Nephron progenitor cell (in vitro differentiated cells): Measurements from ENCODE around the gene PRSS12.

Experiments used
- DNase-seq: peaks from one replicate; pipeline ENCODE4 v3.0.0; 2021
- H3K27ac Mint-ChIP-seq: 2 replicates; pipeline ENCODE4 v1.8.0; 2021; ENCODE audit warnings: mild to moderate bottlenecking, moderate library complexity, mixed read lengths
- H3K27me3 Mint-ChIP-seq: 2 replicates; pipeline ENCODE4 v1.8.0; 2021; ENCODE audit warnings: mild to moderate bottlenecking, low read depth, mixed read lengths; ENCODE audit not compliant: poor library complexity
- H3K36me3 Mint-ChIP-seq: 2 replicates; pipeline ENCODE4 v1.8.0; 2021; ENCODE audit warnings: low read depth, mixed read lengths
- H3K4me1 Mint-ChIP-seq: 2 replicates; pipeline ENCODE4 v1.8.0; 2021; ENCODE audit warnings: mixed read lengths
- H3K4me3 Mint-ChIP-seq: 2 replicates; pipeline ENCODE4 v1.8.0; 2021; ENCODE audit warnings: mild to moderate bottlenecking, moderate library complexity, mixed read lengths
- H3K9me3 Mint-ChIP-seq: 2 replicates; pipeline ENCODE4 v1.8.0; 2021; ENCODE audit warnings: mild to moderate bottlenecking, moderate library complexity, mixed read lengths
- CTCF ChIP-seq: fragments of 200-600 bp; sonication (generic); IDR thresholded peaks from 2 replicates; pipeline ENCODE4 v1.5.0; 2021; ENCODE audit warnings: antibody characterized with exemption

The PRSS12 gene

GRCh38 chr4:118254368-118254767 is 98.4 kb downstream of the PRSS12 start:
- no peak for TF ChIP-seq CTCF
- H3K27ac Mint-ChIP-seq, result no peak overlapping the region
- peaks cover 11% of the 10 kb centered on the region for H3K4me1 Mint-ChIP-seq
- no peak for DNase-seq
- H3K9me3 Mint-ChIP-seq, result peaks cover 14% of the 10 kb centered on the region
- H3K36me3 Mint-ChIP-seq, result no peaks in the 10 kb centered on the region
- H3K27me3 Mint-ChIP-seq, result no peaks in the 10 kb centered on the region
- H3K4me3 Mint-ChIP-seq, result no peak overlapping the region

GRCh38 chr4:118249890-118250289 is 102.9 kb downstream of the PRSS12 start:
- Mint-ChIP-seq H3K36me3 (no peaks in the 10 kb centered on the region), H3K9me3 (peaks cover 15% of the 10 kb centered on the region), H3K4me3 (no peak overlapping the region)

GRCh38 chr4:118237531-118237930 is 115.3 kb downstream of the PRSS12 start:
- no peak for TF ChIP-seq CTCF
- H3K27me3 Mint-ChIP-seq, result peaks cover under 1% of the 10 kb centered on the region
- no peaks in the 10 kb centered on the region for H3K9me3 Mint-ChIP-seq
- H3K4me3 Mint-ChIP-seq, result no peak overlapping the region
- H3K36me3 Mint-ChIP-seq, result no peaks in the 10 kb centered on the region
- H3K27ac Mint-ChIP-seq, result no peak overlapping the region
- DNase-seq, result no peak
- H3K4me1 Mint-ChIP-seq, result no peaks in the 10 kb centered on the region

More at GRCh38 chr4:118249890-118250289, 102.9 kb downstream of the PRSS12 start:
- Mint-ChIP-seq H3K4me1 (no peaks in the 10 kb centered on the region), H3K27me3 (no peaks in the 10 kb centered on the region), H3K27ac (no peak overlapping the region)
- no peak for DNase-seq
- TF ChIP-seq CTCF, result no peak

GRCh38 chr4:118235566-118236120 is 117.2 kb downstream of the PRSS12 start:
- Mint-ChIP-seq H3K4me3 (no peak overlapping the region), H3K9me3 (no peaks in the 10 kb centered on the region), H3K4me1 (no peaks in the 10 kb centered on the region), H3K27me3 (peaks cover 5% of the 10 kb centered on the region), H3K27ac (no peak overlapping the region), H3K36me3 (no peaks in the 10 kb centered on the region)
- no peak for DNase-seq
- no peak for TF ChIP-seq CTCF
